C4-2B (cell line): Measurements from ENCODE around the gene MAP4K3.
"Not testable (repeated sequence)": the region's sequence is repeated elsewhere in the genome, so short reads cannot be mapped to it uniquely, and the experiment has no call there.

Experiments used
- H3K27ac ChIP-seq: fragments of 450-650 bp; 2 replicates; pipeline ENCODE4 v1.5.1; 2017
- CTCF ChIP-seq: fragments of 450-650 bp; conservative IDR thresholded peaks from 2 replicates; pipeline ENCODE4 v1.5.1; 2017; ENCODE audit warnings: mild to moderate bottlenecking
- ZFX ChIP-seq: fragments of 450-650 bp; IDR thresholded peaks from 2 replicates; pipeline ENCODE4 v1.6.1; 2017

The MAP4K3 gene

GRCh38 chr2:39350658-39351057 lies 86.4 kb downstream of the MAP4K3 start:
- no peak overlapping the region for H3K27ac ChIP-seq
- TF ChIP-seq ZFX: no peak
- TF ChIP-seq CTCF: no peak

- H3K27ac ChIP-seq: no peak overlapping the region
- TF ChIP-seq ZFX (no peak), CTCF (no peak)
Measured at GRCh38 chr2:39338502-39338901, 98.6 kb downstream of the MAP4K3 start.

GRCh38 chr2:39335930-39336329 lies 101.2 kb downstream of the MAP4K3 start:
- no peak overlapping the region for H3K27ac ChIP-seq
- TF ChIP-seq CTCF: no peak
- no peak for TF ChIP-seq ZFX

- no peak for TF ChIP-seq ZFX
- TF ChIP-seq CTCF: no peak
- no peak overlapping the region for H3K27ac ChIP-seq
Measured at GRCh38 chr2:39334978-39335377, 102.1 kb downstream of the MAP4K3 start.

GRCh38 chr2:39334529-39334928 lies 102.6 kb downstream of the MAP4K3 start:
- TF ChIP-seq CTCF: no peak
- no peak for TF ChIP-seq ZFX
- H3K27ac ChIP-seq: no peak overlapping the region

GRCh38 chr2:39326644-39327043 lies 110.4 kb downstream of the MAP4K3 start:
- H3K27ac ChIP-seq: no peak overlapping the region
- no peak for TF ChIP-seq CTCF
- TF ChIP-seq ZFX: no peak

- no peak overlapping the region for H3K27ac ChIP-seq
- TF ChIP-seq CTCF (no peak), ZFX (no peak)
Measured at GRCh38 chr2:39325966-39326365, 111.1 kb downstream of the MAP4K3 start.

- not testable (repeated sequence) for H3K27ac ChIP-seq
Measured at GRCh38 chr2:39321056-39322035, 115.7 kb downstream of the MAP4K3 start.
